HepG2 (cell line): ENCODE measurements around the gene OBP2B. TPM values are rescaled to one million over a fixed set of nuclear protein-coding genes. Genes with fewer than 3 reads are reported as not detected.

ENCODE experiments used
- ATAC-seq: fragments of 200-7000 bp; cut with Tn5 transposase; 3 replicates; pipeline ENCODE4 v1.9.1; 2020; ENCODE audit warnings: mild to moderate bottlenecking, moderate library complexity
- BruUV-seq: library from RNA; stranded (reverse); fragments of 400-500 nt; replicated peaks from 2 replicates; lab custom pipeline; 2021; lab: Mats Ljungman, UMichigan
- CTCF ChIA-PET: fragments of 300-600 bp; formaldehyde crosslinking; extraction: SDS; loops from one replicate; lab custom pipeline; 2021; ENCODE audit warnings: low total read pairs, inconsistent platforms, low intra/inter-chr PET ratio; lab: Yijun Ruan, JAX
- POLR2A ChIA-PET: fragments of 350-600 bp; sonication (Branson Sonifier 250); formaldehyde crosslinking; loops from one replicate; lab custom pipeline; 2020; ENCODE audit warnings: antibody characterized with exemption, inconsistent platforms; lab: Yijun Ruan, JAX
- DNase-seq: peaks from one replicate; pipeline ENCODE4 v3.0.0-alpha.2; 2015; ENCODE audit warnings: low spot score
- FAIRE-seq: peaks from 3 replicates; lab custom pipeline; 2011; peaks lifted over from hg19 to GRCh38; lab: Jason Lieb, UNC
- H2AFZ ChIP-seq: one replicate; pipeline ENCODE4 v1.6.1; 2011; ENCODE audit warnings: low read length, inconsistent platforms
- H3K27ac ChIP-seq: fragments of 300-600 bp; 3 replicates; pipeline ENCODE4 v1.8.0; 2011; ENCODE audit warnings: mixed run types, mild to moderate bottlenecking, mixed read lengths, low read length, inconsistent platforms; ENCODE audit not compliant: insufficient read depth; ENCODE audit errors: extremely low read length
- H3K27me3 ChIP-seq, 2 experiments: fragments of 200-600 bp in 1 of 2; 2 replicates in 1 of 2; 3 replicates in 1 of 2; pipeline versions ENCODE4 v1.6.0 to v1.8.0; 2011; ENCODE audit warnings: low read length in 2 of 2, mild to moderate bottlenecking in 2 of 2, moderate library complexity in 2 of 2, inconsistent platforms in 1 of 2; ENCODE audit not compliant: insufficient read depth in 2 of 2, control insufficient read depth in 1 of 2
- H3K36me3 ChIP-seq, 2 experiments: fragments of 200-600 bp in 1 of 2; replicated peaks in 1 of 2; 2 replicates in 1 of 2; 3 replicates in 1 of 2; pipeline versions ENCODE4 v1.5.1 to v1.8.0; 2011; ENCODE audit warnings: low read length in 2 of 2, inconsistent platforms in 1 of 2; ENCODE audit not compliant: insufficient read depth in 2 of 2, control insufficient read depth in 1 of 2
- H3K4me1 ChIP-seq: 2 replicates; pipeline ENCODE4 v1.5.1; 2012; ENCODE audit warnings: low read length, inconsistent platforms; ENCODE audit not compliant: insufficient read depth
- H3K4me2 ChIP-seq: 2 replicates; pipeline ENCODE4 v1.6.0; 2011; ENCODE audit warnings: low read depth, low read length, inconsistent platforms
- H3K4me3 ChIP-seq, 3 experiments: fragments of 200-600 bp in 1 of 3; sonication (generic), shearing (Covaris generic) in 1 of 3; replicated peaks in 1 of 3; 2 replicates each; pipeline ENCODE4 v1.5.1; 2011 to 2016; ENCODE audit warnings: low read length in 3 of 3, inconsistent platforms in 2 of 3, low read depth in 2 of 3, mild to moderate bottlenecking in 2 of 3, control low read depth in 1 of 3, mixed read lengths in 1 of 3; ENCODE audit not compliant: insufficient read depth in 1 of 3
- H3K79me2 ChIP-seq: one replicate; pipeline ENCODE4 v1.6.1; 2011; ENCODE audit warnings: low read length, inconsistent platforms; ENCODE audit not compliant: insufficient read depth
- H3K9ac ChIP-seq: 2 replicates; pipeline ENCODE4 v1.6.0; 2011; ENCODE audit warnings: mild to moderate bottlenecking, low read depth, low read length, inconsistent platforms; ENCODE audit not compliant: insufficient read depth
- H3K9me3 ChIP-seq: 2 replicates; pipeline ENCODE4 v1.5.1; 2012; ENCODE audit warnings: mild to moderate bottlenecking, low read length
- H4K20me1 ChIP-seq: 2 replicates; pipeline ENCODE4 v1.6.0; 2011; ENCODE audit warnings: inconsistent platforms, mild to moderate bottlenecking, low read length, moderate library complexity; ENCODE audit not compliant: insufficient read depth
- CBX2 ChIP-seq, 2 experiments: fragments of 200-600 bp in 1 of 2; sonication (generic); formaldehyde crosslinking in 1 of 2; IDR thresholded peaks; 2 replicates each; pipeline versions ENCODE4 v1.7.0 to v1.8.1; 2018 to 2022; ENCODE audit warnings: low read depth in 2 of 2, low read length in 1 of 2, mild to moderate bottlenecking in 1 of 2, missing genetic modification reagents in 1 of 2
- CEBPG ChIP-seq: IDR thresholded peaks from 2 replicates; pipeline ENCODE4 v1.6.1; 2016
- CENPT ChIP-seq: sonication (generic); formaldehyde crosslinking; IDR thresholded peaks from 2 replicates; pipeline ENCODE4 v1.8.0; 2022; ENCODE audit warnings: low read depth, mild to moderate bottlenecking, moderate library complexity, missing genetic modification reagents
- MTF1 ChIP-seq: sonication (generic); formaldehyde crosslinking; IDR thresholded peaks from 2 replicates; pipeline ENCODE4 v1.5.0; 2020; ENCODE audit warnings: missing genetic modification reagents
- ZBTB14 ChIP-seq: sonication (generic); formaldehyde crosslinking; IDR thresholded peaks from 2 replicates; pipeline ENCODE4 v1.4.0; 2020; ENCODE audit warnings: missing genetic modification reagents
- ZBTB43 ChIP-seq: sonication (generic); formaldehyde crosslinking; conservative IDR thresholded peaks from 2 replicates; pipeline ENCODE4 v1.4.0; 2020; ENCODE audit warnings: missing genetic modification reagents
- ZC3H4 ChIP-seq: sonication (generic); formaldehyde crosslinking; IDR thresholded peaks from 2 replicates; pipeline ENCODE4 v1.4.0; 2020; ENCODE audit warnings: missing genetic modification reagents, borderline replicate concordance
- ZNF275 ChIP-seq: sonication (generic); formaldehyde crosslinking; IDR thresholded peaks from 2 replicates; pipeline ENCODE4 v1.8.0; 2022; ENCODE audit warnings: missing genetic modification reagents, mild to moderate bottlenecking, inconsistent platforms, borderline replicate concordance
- ZNF292 ChIP-seq: sonication (generic); formaldehyde crosslinking; IDR thresholded peaks from 2 replicates; pipeline ENCODE4 v1.8.1; 2022; ENCODE audit warnings: mild to moderate bottlenecking, low read depth, missing genetic modification reagents, borderline replicate concordance
- ZNF350 ChIP-seq: sonication (generic); formaldehyde crosslinking; IDR thresholded peaks from 2 replicates; pipeline ENCODE4 v1.4.0; 2020; ENCODE audit warnings: mild to moderate bottlenecking, low read depth, missing genetic modification reagents, borderline replicate concordance
- ZNF577 ChIP-seq: sonication (generic); formaldehyde crosslinking; IDR thresholded peaks from 2 replicates; pipeline ENCODE4 v1.4.0; 2020; ENCODE audit warnings: mild to moderate bottlenecking, low read depth, missing genetic modification reagents, borderline replicate concordance
- ZNF644 ChIP-seq: IDR thresholded peaks from 2 replicates; pipeline ENCODE4 v1.6.1; 2016; ENCODE audit warnings: low read depth
- ZNF782 ChIP-seq: sonication (generic); formaldehyde crosslinking; IDR thresholded peaks from 2 replicates; pipeline ENCODE4 v1.4.0; 2020; ENCODE audit warnings: missing genetic modification reagents, mild to moderate bottlenecking, borderline replicate concordance
- ZNF816 ChIP-seq: sonication (generic); formaldehyde crosslinking; IDR thresholded peaks from 2 replicates; pipeline ENCODE4 v1.8.0; 2022; ENCODE audit warnings: missing genetic modification reagents, mild to moderate bottlenecking, borderline replicate concordance
- ZNF891 ChIP-seq: sonication (generic); formaldehyde crosslinking; IDR thresholded peaks from 2 replicates; pipeline ENCODE4 v1.5.0; 2020; ENCODE audit warnings: mild to moderate bottlenecking, missing genetic modification reagents
- ZUFSP ChIP-seq: sonication (generic); formaldehyde crosslinking; IDR thresholded peaks from 2 replicates; pipeline ENCODE4 v1.9.0; 2021; ENCODE audit warnings: missing genetic modification reagents, mild to moderate bottlenecking, borderline replicate concordance
- WGBS: methylation state at CpG from one replicate; pipeline ENCODE4 v1.1.6; 2017; ENCODE audit warnings: low lambda C conversion rate; 5-methylcytosine and 5-hydroxymethylcytosine counted together
- in situ Hi-C: cut with HindIII; loops from 2 replicates; pipeline ENCODE4 v1.10.0; 2017; ENCODE audit warnings: low pct_unique_long_range_greater_than_20kb; ENCODE audit not compliant: extremely low pct_ligation_motif_present
- intact Hi-C: fragments of 100-400 bp; cut with micrococcal nuclease; formaldehyde crosslinking; loops from one replicate; pipeline ENCODE4 v1.10.0; 2022; ENCODE audit not compliant: unreplicated experiment
- polyA plus RNA-seq, 8 experiments: library from polyadenylated mRNA; depleted of rRNA in 3 of 8; stranded (reverse) in 7 of 8; unstranded in 1 of 8; fragments of >200 nt; fragmentation: Illumina TruSeq in 4 of 8; extraction: Trizol in 4 of 8; gene quantifications; 2 replicates each; pipeline versions ENCODE4 v1.2.1 to v1.2.3, GENCODE V29; 2011 to 2016; ENCODE audit warnings: low read depth in 4 of 8, missing spikeins in 1 of 8, mixed read lengths in 1 of 8; ENCODE audit not compliant: insufficient read depth in 1 of 8
- total RNA-seq, 5 experiments: library from RNA; depleted of rRNA; stranded (reverse); fragments of >200 nt; fragmentation: Illumina TruSeq; extraction: Trizol; gene quantifications; 2 replicates each; pipeline ENCODE4 v1.2.3, GENCODE V29; 2016; ENCODE audit warnings: low read depth in 1 of 5

OBP2B gene
- total and polyA plus RNA-seq, 2 of the 13 experiments (the other 11 are each of a cell fraction or from before 2014, with no cell fraction given) = not detected

GRCh38 chr9:133207021-133207531 lies 2.0 kb downstream of the OBP2B start:
- 38% methylated on average over 8 of the region's 14 CpGs for whole genome bisulfite sequencing
- Histone ChIP-seq H3K9ac (no peak overlapping the region), H3K36me3 (no peaks in the 10 kb centered on the region), H3K4me1 (no peaks in the 10 kb centered on the region; the same call in 1 of the 2 replicates), H3K27ac (no peak overlapping the region), H2AFZ (no peak overlapping the region), H3K27me3 (peaks cover 4 to 41% of the 10 kb centered on the region in 2 experiments; a peak in 3 of 5 replicates), H3K9me3 (no peaks in the 10 kb centered on the region), H3K79me2 (no peaks in the 10 kb centered on the region), H3K4me3 (no peak overlapping the region), H3K4me2 (no peak overlapping the region), H4K20me1 (no peaks in the 10 kb centered on the region)
- no TSS peak for BruUV-seq
- intact Hi-C loops = no loop called here
- ChIA-PET POLR2A (no interaction called here), CTCF (no interaction called here)
- no peak for TF ChIP-seq ZNF891 (CRISPR knock-in tag)
- no peak for TF ChIP-seq ZNF644
- TF ChIP-seq MTF1 (CRISPR knock-in tag) = no peak
- TF ChIP-seq CBX2 (IDR thresholded peaks at IDR 0.05; ENCODE audit: low read depth, low read length) = no peak
- no peak for TF ChIP-seq CBX2 (CRISPR knock-in tag; IDR thresholded peaks at IDR 0.05; ENCODE audit: low read depth)
- no peak for TF ChIP-seq ZC3H4
- TF ChIP-seq ZBTB43 (CRISPR knock-in tag) = no peak
- no peak for TF ChIP-seq CEBPG (CRISPR knock-in tag)
- no peak for TF ChIP-seq ZNF275 (CRISPR knock-in tag)
- TF ChIP-seq ZNF816 (CRISPR knock-in tag) = no peak
- TF ChIP-seq ZNF577 (CRISPR knock-in tag) = no peak
- no peak for TF ChIP-seq ZUFSP (CRISPR knock-in tag)
- TF ChIP-seq ZNF292 = no peak
- no peak for TF ChIP-seq ZNF350 (CRISPR knock-in tag)
- TF ChIP-seq ZBTB14 (CRISPR knock-in tag) = no peak
- TF ChIP-seq CENPT (CRISPR knock-in tag) = no peak
- no peak for TF ChIP-seq ZNF782
- FAIRE-seq = no peak
- in situ Hi-C loops = no loop called here
- ATAC-seq = 0 out of 3 replicates have a peak, but pooled peaks have one; percentile 11
- no peak for DNase-seq
